HUES64 (cell line): ENCODE results near the gene FRAT1. TPM values are rescaled to one million over a fixed set of nuclear protein-coding genes. Genes with fewer than 3 reads are reported as not detected.
"Not testable (repeated sequence)": the region's sequence is repeated elsewhere in the genome, so short reads cannot be mapped to it uniquely, and the experiment has no call there.

Experiments used
- H3K27ac ChIP-seq: 2 replicates; pipeline ENCODE4 v1.7.0; 2013; ENCODE audit warnings: low read depth, low read length, inconsistent platforms
- H3K27me3 ChIP-seq: 2 replicates; pipeline ENCODE4 v1.6.1; 2013; ENCODE audit warnings: mild to moderate bottlenecking, low read length; ENCODE audit not compliant: insufficient read depth
- H3K36me3 ChIP-seq: 2 replicates; pipeline ENCODE4 v1.6.1; 2013; ENCODE audit warnings: mild to moderate bottlenecking, low read length; ENCODE audit not compliant: insufficient read depth
- H3K4me1 ChIP-seq: 2 replicates; pipeline ENCODE4 v1.6.1; 2013; ENCODE audit warnings: mild to moderate bottlenecking, low read length, moderate library complexity; ENCODE audit not compliant: insufficient read depth
- H3K4me3 ChIP-seq: 2 replicates; pipeline ENCODE4 v1.5.1; 2013; ENCODE audit warnings: mild to moderate bottlenecking, low read length, moderate library complexity
- H3K9ac ChIP-seq: 2 replicates; pipeline ENCODE4 v1.6.1; 2013; ENCODE audit warnings: mild to moderate bottlenecking, low read depth, low read length
- H3K9me3 ChIP-seq: 2 replicates; pipeline ENCODE4 v1.6.1; 2013; ENCODE audit warnings: low read depth, low read length; ENCODE audit not compliant: insufficient read depth
- WGBS: fragments of 150-250, 120-280 bp; methylation state at CpG from one replicate; pipeline ENCODE4 v1.1.7; 2013; ENCODE audit warnings: missing lambda C conversion rate; 5-methylcytosine and 5-hydroxymethylcytosine counted together
- polyA plus RNA-seq, 2 experiments: library from polyadenylated mRNA; stranded (reverse); fragments of 50-300 nt; gene quantifications; one replicate each; pipeline ENCODE4 v1.2.3, GENCODE V29; 2013

FRAT1 gene
- 2.4 TPM for polyA plus RNA-seq (2013, experiment 1 of 2)
- polyA plus RNA-seq (2013, experiment 2 of 2), result 2.2 TPM

DNA sequence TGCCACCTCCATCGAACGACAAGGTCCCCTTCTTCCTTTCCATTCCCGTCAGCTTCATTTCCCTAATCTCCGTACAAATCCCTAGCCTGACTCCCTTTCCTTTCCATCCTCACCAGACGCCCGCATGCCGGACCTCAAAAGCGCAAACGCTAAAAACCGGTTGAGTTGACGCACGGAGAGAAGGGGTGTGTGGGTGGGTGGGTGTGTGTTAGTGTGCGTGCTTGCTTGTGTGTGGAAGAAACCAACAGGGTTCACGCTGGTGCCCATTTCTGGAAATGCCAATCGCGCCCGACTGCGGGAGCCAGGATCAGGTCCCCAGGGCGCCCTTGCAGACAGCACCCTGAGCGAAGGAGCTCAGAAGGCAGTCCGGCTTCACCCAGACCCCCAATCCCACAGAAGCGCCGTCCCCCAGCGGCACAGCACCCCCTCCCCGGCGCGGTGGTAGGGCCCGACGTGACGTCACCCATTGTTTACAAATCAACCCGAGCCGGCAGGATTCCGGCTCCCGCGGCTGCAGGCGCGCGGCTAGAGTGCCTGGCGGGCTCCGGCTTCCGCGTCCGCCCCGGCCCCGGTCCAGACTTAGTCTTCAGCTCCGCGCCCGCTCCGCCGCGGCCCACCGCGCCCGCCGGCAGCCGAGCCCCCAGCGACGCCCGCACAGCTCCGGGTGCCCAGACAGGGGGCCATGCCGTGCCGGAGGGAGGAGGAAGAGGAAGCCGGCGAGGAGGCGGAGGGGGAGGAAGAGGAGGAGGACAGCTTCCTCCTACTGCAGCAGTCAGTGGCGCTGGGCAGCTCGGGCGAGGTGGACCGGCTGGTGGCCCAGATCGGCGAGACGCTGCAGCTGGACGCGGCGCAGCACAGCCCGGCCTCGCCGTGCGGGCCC, at the start of gene FRAT1:
Gene FRAT1 (plus strand): TSS at position 500 of the 880 bp plus-strand sequence. CDS start 183 bp downstream, at position 683.
- H3K27ac ChIP-seq, result peak within 1 kb of the TSS; percentile 99
- no peaks in the 10 kb centered on the region for H3K9me3 ChIP-seq
- WGBS, result under 1% methylated on average over 79 of the region's 79 CpGs
- peaks cover 37% of the 10 kb centered on the region for H3K27me3 ChIP-seq
- peaks cover 17% of the 10 kb centered on the region for H3K4me1 ChIP-seq
- peak within 1 kb of the TSS; percentile 68 for H3K4me3 ChIP-seq
- H3K36me3 ChIP-seq, result no peaks in the 10 kb centered on the region
- peak within 1 kb of the TSS; percentile 99 for H3K9ac ChIP-seq

- no peaks in the 10 kb centered on the region for H3K27me3 ChIP-seq
- no peak overlapping the region for H3K4me3 ChIP-seq
- H3K36me3 ChIP-seq, result peaks cover 4% of the 10 kb centered on the region
- no peak overlapping the region for H3K9ac ChIP-seq
- peaks cover 10% of the 10 kb centered on the region for H3K4me1 ChIP-seq
- no peak overlapping the region for H3K27ac ChIP-seq
- 88% methylated on average over 2 of the region's 3 CpGs for WGBS
- peaks cover 5% of the 10 kb centered on the region; the same call in 1 of the 2 replicates for H3K9me3 ChIP-seq
Measured at GRCh38 chr10:97270523-97271154, 48.4 kb upstream of the FRAT1 start.

DNA sequence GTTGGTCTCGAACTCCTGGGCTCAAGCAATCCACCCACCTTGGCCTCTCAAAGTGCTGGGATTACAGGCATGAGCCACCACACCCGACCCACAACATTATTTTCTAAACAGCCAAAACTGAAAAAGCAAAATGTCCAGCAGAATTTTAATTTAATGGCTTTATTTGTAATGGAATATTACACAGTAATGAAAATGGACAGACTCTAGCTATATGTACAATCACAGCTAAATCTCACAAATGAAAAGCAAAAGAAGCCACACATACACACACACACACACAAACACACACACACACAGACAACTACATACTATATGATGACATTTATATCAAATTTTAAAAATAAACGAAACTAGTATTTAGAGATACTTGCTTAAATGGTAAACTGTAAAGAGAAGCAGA, 45.4 kb upstream of the FRAT1 start:
- WGBS, result 95% methylated on average over 2 of the region's 3 CpGs
- H3K27ac ChIP-seq, result no peak overlapping the region

DNA sequence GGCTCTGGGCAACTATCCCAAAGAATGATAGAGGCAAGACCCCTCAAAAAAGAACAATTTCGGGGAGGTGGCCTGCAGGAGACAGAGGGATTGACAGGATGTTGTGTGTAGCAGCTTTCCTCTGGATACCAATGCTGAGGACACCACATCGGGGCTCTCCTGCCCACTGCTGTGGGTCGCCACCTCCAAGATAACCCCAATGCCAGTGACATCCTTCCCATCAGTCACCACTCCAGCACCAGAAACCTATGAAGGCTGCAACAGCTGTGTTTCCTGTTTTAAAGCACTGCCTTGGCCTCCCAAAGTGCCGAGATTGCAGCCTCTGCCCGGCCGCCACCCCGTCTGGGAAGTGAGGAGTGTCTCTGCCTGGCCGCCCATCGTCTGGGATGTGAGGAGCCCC, 44.2 kb upstream of the FRAT1 start:
- 0 out of 2 replicates have a peak, but pooled peaks cover 2% of the 10 kb centered on the region for H3K36me3 ChIP-seq
- 92% methylated on average over 3 of the region's 9 CpGs for WGBS
- no peaks in the 10 kb centered on the region for H3K4me1 ChIP-seq
- H3K27me3 ChIP-seq, result no peaks in the 10 kb centered on the region
- no peak overlapping the region for H3K27ac ChIP-seq
- H3K9ac ChIP-seq, result no peak overlapping the region
- no peak overlapping the region for H3K4me3 ChIP-seq
- peaks cover 5% of the 10 kb centered on the region; the same call in 1 of the 2 replicates for H3K9me3 ChIP-seq

More for the DNA sequence above, 45.4 kb upstream of the FRAT1 start:
- H3K9me3 ChIP-seq, result peaks cover 5% of the 10 kb centered on the region; the same call in 1 of the 2 replicates
- H3K4me1 ChIP-seq, result no peaks in the 10 kb centered on the region; the same call in 1 of the 2 replicates
- no peak overlapping the region for H3K4me3 ChIP-seq
- H3K9ac ChIP-seq, result no peak overlapping the region
- H3K36me3 ChIP-seq, result 0 out of 2 replicates have a peak, but pooled peaks cover 2% of the 10 kb centered on the region
- no peaks in the 10 kb centered on the region for H3K27me3 ChIP-seq

- Histone ChIP-seq H3K27me3 (no peaks in the 10 kb centered on the region), H3K9me3 (no peaks in the 10 kb centered on the region), H3K9ac (no peak overlapping the region), H3K4me1 (no peaks in the 10 kb centered on the region), H3K36me3 (no peaks in the 10 kb centered on the region), H3K4me3 (no peak overlapping the region), H3K27ac (no peak overlapping the region)
- WGBS, result 95% methylated on average over 1 of the region's 1 CpG
Measured at GRCh38 chr10:97277551-97277950, 41.5 kb upstream of the FRAT1 start.

GRCh38 chr10:97278491-97278989, 40.5 kb upstream of the FRAT1 start:
- H3K4me3 ChIP-seq, result no peak overlapping the region
- no peaks in the 10 kb centered on the region for H3K4me1 ChIP-seq
- no peaks in the 10 kb centered on the region for H3K36me3 ChIP-seq
- no peak overlapping the region for H3K9ac ChIP-seq
- no peaks in the 10 kb centered on the region for H3K27me3 ChIP-seq
- H3K27ac ChIP-seq, result peak overlapping the region; percentile 26; the same call in 1 of the 2 replicates
- no peaks in the 10 kb centered on the region for H3K9me3 ChIP-seq

GRCh38 chr10:97279121-97279815, 39.8 kb upstream of the FRAT1 start:
- H3K9me3 ChIP-seq, result no peaks in the 10 kb centered on the region
- no peak overlapping the region for H3K9ac ChIP-seq
- H3K27me3 ChIP-seq, result no peaks in the 10 kb centered on the region
- no peaks in the 10 kb centered on the region for H3K4me1 ChIP-seq
- no peaks in the 10 kb centered on the region for H3K36me3 ChIP-seq
- H3K27ac ChIP-seq, result peak overlapping the region; percentile 26; the same call in 1 of the 2 replicates
- no peak overlapping the region for H3K4me3 ChIP-seq
- WGBS, result 92% methylated on average over 7 of the region's 9 CpGs

DNA sequence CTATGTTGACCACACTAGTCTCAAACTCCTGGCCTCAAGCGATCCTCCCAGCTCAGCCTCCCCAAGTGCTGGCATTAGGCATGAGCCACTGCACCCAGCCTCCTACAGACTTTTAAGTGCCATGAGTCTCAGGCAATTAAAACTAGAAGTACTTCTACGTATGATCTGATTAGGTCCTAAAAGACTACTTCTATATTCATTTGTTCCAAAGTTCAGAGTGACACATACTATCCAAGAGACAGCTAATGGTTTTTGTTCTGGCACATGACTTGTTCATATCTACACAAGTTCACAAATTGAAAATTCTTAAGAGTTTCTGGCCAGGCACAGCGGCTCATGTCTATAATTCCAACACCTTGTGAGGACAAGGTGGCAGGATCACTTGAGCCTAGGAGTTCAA, 38.3 kb upstream of the FRAT1 start:
- Histone ChIP-seq H3K4me1 (no peaks in the 10 kb centered on the region), H3K27ac (no peak overlapping the region), H3K9me3 (no peaks in the 10 kb centered on the region), H3K27me3 (no peaks in the 10 kb centered on the region), H3K9ac (no peak overlapping the region), H3K36me3 (no peaks in the 10 kb centered on the region), H3K4me3 (no peak overlapping the region)
- WGBS, result 97% methylated on average over 3 of the region's 3 CpGs

- not testable (repeated sequence) for H3K27me3 ChIP-seq, H3K4me1 ChIP-seq, H3K9ac ChIP-seq, H3K27ac ChIP-seq, H3K9me3 ChIP-seq, H3K4me3 ChIP-seq
- 93% methylated on average over 13 of the region's 13 CpGs for WGBS
- peaks cover 20% of the 10 kb centered on the region for H3K36me3 ChIP-seq
Measured at GRCh38 chr10:97290076-97290475, 29.0 kb upstream of the FRAT1 start.

GRCh38 chr10:97290576-97291356, 28.3 kb upstream of the FRAT1 start:
- Histone ChIP-seq H3K36me3 (peaks cover 20% of the 10 kb centered on the region), H3K4me3 (peak overlapping the region; percentile 65)
- H3K4me1 ChIP-seq, H3K9me3 ChIP-seq, H3K27me3 ChIP-seq, H3K9ac ChIP-seq, H3K27ac ChIP-seq: not testable (repeated sequence)
- WGBS, result 87% methylated on average over 17 of the region's 17 CpGs
